LNCAP (cell line): ENCODE measurements around the gene KAZN.

ENCODE experiments used
- CTCF ChIP-seq: fragments of 450-650 bp; IDR thresholded peaks from 2 replicates; pipeline ENCODE4 v1.5.1; 2017; ENCODE audit warnings: mild to moderate bottlenecking

The KAZN gene

DNA sequence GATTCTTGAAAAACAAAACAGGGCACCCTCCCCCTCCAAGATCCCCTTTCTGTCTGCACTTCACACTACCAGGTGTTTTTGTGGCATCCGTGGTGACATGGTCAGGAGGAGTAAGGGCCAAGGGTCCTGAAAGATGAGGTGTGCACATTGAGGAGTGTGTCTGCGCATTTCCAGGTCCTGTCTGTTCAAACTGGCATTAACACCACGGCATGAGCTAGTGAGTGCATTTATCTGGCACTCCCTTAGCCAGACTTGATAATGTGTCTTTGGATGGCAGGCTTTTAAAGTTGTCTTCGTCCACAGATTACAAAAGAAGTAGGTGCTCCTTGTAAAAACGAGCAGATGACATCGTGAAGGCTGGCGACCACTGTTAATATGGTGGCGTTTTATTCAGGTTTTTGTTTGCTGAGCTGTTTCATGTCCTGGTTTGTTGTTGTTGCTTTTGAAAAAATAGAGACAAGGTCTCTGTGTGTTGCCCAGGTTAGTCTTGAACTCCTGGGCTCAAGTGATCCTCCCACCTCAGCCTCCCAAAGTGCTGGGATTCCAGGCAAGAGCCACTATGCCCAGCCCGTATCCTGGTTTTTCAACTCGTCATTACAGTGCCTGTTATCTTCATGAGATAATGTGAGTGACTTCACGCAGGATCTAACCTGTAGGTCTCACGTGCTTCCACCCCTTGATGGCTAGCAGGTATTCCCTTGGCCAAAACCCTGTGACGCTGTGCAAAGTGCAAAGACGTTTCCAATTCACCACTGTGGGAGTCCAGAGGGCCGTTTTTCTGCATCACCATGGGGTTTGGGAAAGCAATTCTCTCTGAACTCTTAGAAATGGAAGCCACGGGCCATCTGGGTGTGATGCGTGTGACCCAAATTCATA is 559.3 kb downstream of the KAZN start:
- TF ChIP-seq CTCF, result no peak

DNA sequence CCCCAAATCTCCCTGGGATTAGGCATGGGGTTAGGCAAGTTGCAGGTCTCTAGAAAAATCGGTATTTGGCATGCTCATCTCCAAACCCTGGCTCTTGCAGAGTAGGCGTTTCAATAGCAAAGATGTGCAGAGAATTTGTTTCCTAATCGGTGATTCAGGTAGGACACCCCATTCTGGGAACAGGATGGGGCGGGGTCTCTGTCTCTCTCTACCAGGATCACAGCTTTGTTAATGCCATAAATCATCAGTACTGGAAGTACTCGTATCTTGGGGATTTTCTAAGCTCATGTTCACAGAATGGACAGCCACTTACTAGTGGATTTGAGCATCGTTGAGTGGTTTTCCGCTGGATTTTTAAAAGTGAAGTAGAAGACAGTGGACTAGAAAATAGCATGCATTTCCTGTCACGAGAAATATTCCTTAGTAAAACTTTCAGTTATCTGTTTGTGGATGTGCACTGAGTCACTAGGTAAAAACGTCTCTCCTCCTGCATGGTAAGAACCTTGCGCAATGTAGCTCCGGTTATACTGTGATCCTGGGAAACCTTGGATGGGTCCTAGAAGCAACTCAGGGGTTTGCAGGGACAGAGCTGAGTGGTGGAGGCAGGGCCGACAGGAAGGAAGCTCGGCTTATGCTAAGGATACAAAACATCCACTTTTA is 560.2 kb downstream of the KAZN start:
- TF ChIP-seq CTCF, result no peak

DNA sequence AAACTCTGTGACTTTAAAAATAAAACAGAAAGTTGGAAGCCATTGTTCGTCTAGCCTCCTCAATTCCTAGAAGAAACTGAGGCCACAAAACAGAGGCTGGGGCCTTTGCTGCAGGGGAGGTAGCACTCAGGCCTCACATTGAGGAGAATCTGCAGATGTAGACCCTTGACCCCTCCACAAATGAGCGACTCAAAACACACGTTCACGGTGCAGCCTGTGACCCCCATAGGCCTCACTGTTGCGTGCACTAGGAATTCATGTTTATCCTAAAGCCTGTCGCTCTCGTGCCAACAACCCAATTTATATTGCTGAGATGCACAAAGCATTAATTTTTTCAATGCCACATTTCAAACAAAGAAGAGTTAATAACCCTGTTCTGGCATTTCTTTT is 560.7 kb downstream of the KAZN start:
- no peak for TF ChIP-seq CTCF

DNA sequence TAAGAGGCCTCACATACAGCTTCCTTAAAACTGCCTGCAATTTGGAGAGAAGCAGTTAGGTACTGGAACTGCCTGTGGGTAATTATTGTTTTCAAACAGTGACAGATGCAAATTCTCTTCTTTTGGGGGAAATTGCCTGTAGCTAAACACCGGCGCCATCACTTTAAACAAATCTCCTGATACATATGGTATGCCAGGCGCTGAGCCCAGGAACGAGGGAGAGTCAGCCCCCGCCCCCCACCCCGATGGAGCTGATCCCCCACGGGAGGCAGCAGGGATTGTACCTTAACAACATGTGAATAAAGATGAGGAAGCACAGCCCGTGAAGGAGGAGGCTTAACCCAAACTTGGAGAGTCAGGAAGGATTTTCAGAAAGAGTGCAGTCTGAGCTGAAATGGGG is 562.1 kb downstream of the KAZN start:
- no peak for TF ChIP-seq CTCF

- TF ChIP-seq CTCF, result no peak
Measured at GRCh38 chr1:15167386-15167785, 568.9 kb downstream of the KAZN start.
